OCI-LY7 (cell line): ENCODE data around the gene SETD4. TPM values are rescaled to one million over a fixed set of nuclear protein-coding genes. Genes with fewer than 3 reads are reported as not detected.

Experiments
- BruUV-seq: library from RNA; stranded (reverse); fragments of 400-500 nt; replicated peaks from 2 replicates; lab custom pipeline; 2021; lab: Mats Ljungman, UMichigan
- CTCF ChIA-PET: fragments of 300-600 bp; sonication (Branson Sonifier 250); formaldehyde crosslinking; loops from one replicate; lab custom pipeline; 2022; ENCODE audit warnings: antibody characterized with exemption; ENCODE audit not compliant: unreplicated experiment; lab: Charles Lee
- POLR2A ChIA-PET: fragments of 300-600 bp; sonication (Branson Sonifier 250); formaldehyde crosslinking; loops from one replicate; lab custom pipeline; 2022; ENCODE audit warnings: antibody characterized with exemption; lab: Charles Lee
- DNase-seq: peaks from one replicate; pipeline ENCODE4 v3.0.0-alpha.2; 2015; ENCODE audit warnings: low spot score
- H2AFZ ChIP-seq: fragments of 200-600 bp; sonication (generic), shearing (Covaris generic); 2 replicates; pipeline ENCODE4 v1.6.1; 2014; ENCODE audit warnings: mild to moderate bottlenecking, antibody characterized with exemption, low read length, moderate library complexity
- H3K27ac ChIP-seq: fragments of 200-600 bp; sonication (generic); 2 replicates; pipeline ENCODE4 v1.5.1; 2014; ENCODE audit warnings: mixed run types, low read depth, mild to moderate bottlenecking, moderate library complexity, low read length, inconsistent platforms; ENCODE audit not compliant: poor library complexity, severe bottlenecking
- H3K36me3 ChIP-seq: fragments of 200-600 bp; sonication (generic); 2 replicates; pipeline ENCODE4 v1.6.1; 2014; ENCODE audit warnings: mild to moderate bottlenecking, antibody characterized with exemption, low read length, moderate library complexity, mixed read lengths; ENCODE audit not compliant: insufficient read depth
- H3K4me1 ChIP-seq: fragments of 200-600 bp; sonication (generic); 2 replicates; pipeline ENCODE4 v1.5.1; 2014; ENCODE audit warnings: mild to moderate bottlenecking, low read length; ENCODE audit not compliant: insufficient read depth, poor library complexity, severe bottlenecking
- H3K4me2 ChIP-seq: fragments of 200-600 bp; sonication (generic); 2 replicates; pipeline ENCODE4 v1.6.1; 2014; ENCODE audit warnings: mild to moderate bottlenecking, low read length
- H3K4me3 ChIP-seq: fragments of 200-600 bp; sonication (generic); 2 replicates; pipeline ENCODE4 v1.5.1; 2014; ENCODE audit warnings: mild to moderate bottlenecking, low read depth, low read length; ENCODE audit not compliant: poor library complexity, severe bottlenecking
- H3K79me2 ChIP-seq: fragments of 200-600 bp; sonication (generic); 2 replicates; pipeline ENCODE4 v1.6.1; 2016; ENCODE audit warnings: low read depth, mild to moderate bottlenecking, low read length, moderate library complexity, mixed read lengths; ENCODE audit not compliant: insufficient read depth
- H3K9me2 ChIP-seq: fragments of 200-600 bp; sonication (generic); 2 replicates; pipeline ENCODE4 v1.6.1; 2016; ENCODE audit warnings: mild to moderate bottlenecking, low read length, mixed read lengths; ENCODE audit not compliant: insufficient read depth
- H3K9me3 ChIP-seq: fragments of 200-600 bp; sonication (generic); 2 replicates; pipeline ENCODE4 v1.6.1; 2014; ENCODE audit warnings: mild to moderate bottlenecking, mixed run types, low read length, mixed read lengths
- H4K20me1 ChIP-seq: fragments of 200-600 bp; sonication (generic); 2 replicates; pipeline ENCODE4 v1.6.1; 2014; ENCODE audit warnings: mild to moderate bottlenecking, antibody characterized with exemption, low read length, moderate library complexity, mixed read lengths; ENCODE audit not compliant: insufficient read depth
- EZH2phosphoT487 ChIP-seq: fragments of 200-600 bp; sonication (generic); IDR thresholded peaks from 2 replicates; pipeline ENCODE4 v1.6.1; 2018; ENCODE audit warnings: low read depth, borderline replicate concordance, mild to moderate bottlenecking, mixed run types, antibody characterized with exemption, low read length, moderate library complexity, mixed read lengths
- intact Hi-C: fragments of 100-400 bp; cut with micrococcal nuclease; formaldehyde crosslinking; loops from one replicate; pipeline ENCODE4 v1.10.0; 2022; ENCODE audit not compliant: unreplicated experiment
- total RNA-seq, 2 experiments: library from RNA; depleted of rRNA in 1 of 2; stranded (reverse); fragments of >200 nt in 1 of 2; shearing (Covaris generic) in 1 of 2; gene quantifications; 2 replicates each; pipeline ENCODE4 v1.2.3, GENCODE V29; 2014 to 2022
- TF ChIP-seq, protein P1 (sequence below): fragments of 200-600 bp; sonication (generic); conservative IDR thresholded peaks from 2 replicates; pipeline ENCODE4 v1.5.1; 2014; ENCODE audit warnings: mild to moderate bottlenecking, antibody characterized with exemption, low read length, moderate library complexity, mixed read lengths

Gene SETD4
- total RNA-seq, 2 experiments from 2014 or later: 19.1 to 28.1 TPM

DNA sequence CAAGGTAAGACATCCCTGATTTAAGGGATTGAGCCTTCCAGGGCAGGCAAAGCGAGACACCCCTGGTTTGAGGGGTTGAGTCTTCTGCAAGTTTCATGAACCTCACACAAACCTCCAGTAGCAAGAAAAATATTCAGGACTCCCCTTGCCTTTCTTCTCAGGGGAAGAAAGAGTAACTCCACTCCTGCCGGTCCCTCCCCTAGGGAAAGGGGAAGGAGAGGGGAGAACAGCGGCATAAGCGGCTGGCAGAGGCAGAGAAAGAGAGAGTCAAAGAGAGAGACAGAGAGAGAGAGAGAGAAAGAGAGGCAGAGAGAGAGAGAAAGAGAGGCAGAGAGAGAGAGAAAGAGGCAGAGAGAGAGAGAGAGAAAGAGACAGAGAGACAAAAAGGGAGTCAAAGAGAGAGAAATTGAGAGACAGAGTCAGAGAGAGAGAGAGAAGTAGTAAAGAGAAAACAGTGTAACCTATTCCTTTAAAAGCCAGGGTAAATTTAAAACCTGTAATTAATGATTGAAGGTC is 45.1 kb upstream of the SETD4 start:
- ChIA-PET POLR2A (interaction anchor here (0.9 kb wide), 1 partner anchor 9 kb away, joined by 3 read pairs; no protein-coding TSS in a partner anchor), CTCF (no interaction called here)
- Histone ChIP-seq H4K20me1 (no peaks in the 10 kb centered on the region), H3K9me3 (peaks cover 5% of the 10 kb centered on the region; the same call in 1 of the 2 replicates), H3K79me2 (no peaks in the 10 kb centered on the region), H3K4me2 (no peak overlapping the region), H3K27ac (no peak overlapping the region), H3K9me2 (no peaks in the 10 kb centered on the region), H3K36me3 (no peaks in the 10 kb centered on the region), H3K4me1 (no peaks in the 10 kb centered on the region), H3K4me3 (no peak overlapping the region), H2AFZ (no peak overlapping the region)
- BruUV-seq: no TSS peak
- intact Hi-C loops: no loop called here
- TF ChIP-seq EZH2phosphoT487: no peak
- TF ChIP-seq, protein P1, sequence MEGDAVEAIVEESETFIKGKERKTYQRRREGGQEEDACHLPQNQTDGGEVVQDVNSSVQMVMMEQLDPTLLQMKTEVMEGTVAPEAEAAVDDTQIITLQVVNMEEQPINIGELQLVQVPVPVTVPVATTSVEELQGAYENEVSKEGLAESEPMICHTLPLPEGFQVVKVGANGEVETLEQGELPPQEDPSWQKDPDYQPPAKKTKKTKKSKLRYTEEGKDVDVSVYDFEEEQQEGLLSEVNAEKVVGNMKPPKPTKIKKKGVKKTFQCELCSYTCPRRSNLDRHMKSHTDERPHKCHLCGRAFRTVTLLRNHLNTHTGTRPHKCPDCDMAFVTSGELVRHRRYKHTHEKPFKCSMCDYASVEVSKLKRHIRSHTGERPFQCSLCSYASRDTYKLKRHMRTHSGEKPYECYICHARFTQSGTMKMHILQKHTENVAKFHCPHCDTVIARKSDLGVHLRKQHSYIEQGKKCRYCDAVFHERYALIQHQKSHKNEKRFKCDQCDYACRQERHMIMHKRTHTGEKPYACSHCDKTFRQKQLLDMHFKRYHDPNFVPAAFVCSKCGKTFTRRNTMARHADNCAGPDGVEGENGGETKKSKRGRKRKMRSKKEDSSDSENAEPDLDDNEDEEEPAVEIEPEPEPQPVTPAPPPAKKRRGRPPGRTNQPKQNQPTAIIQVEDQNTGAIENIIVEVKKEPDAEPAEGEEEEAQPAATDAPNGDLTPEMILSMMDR: no peak
- DNase-seq: no peak

DNA sequence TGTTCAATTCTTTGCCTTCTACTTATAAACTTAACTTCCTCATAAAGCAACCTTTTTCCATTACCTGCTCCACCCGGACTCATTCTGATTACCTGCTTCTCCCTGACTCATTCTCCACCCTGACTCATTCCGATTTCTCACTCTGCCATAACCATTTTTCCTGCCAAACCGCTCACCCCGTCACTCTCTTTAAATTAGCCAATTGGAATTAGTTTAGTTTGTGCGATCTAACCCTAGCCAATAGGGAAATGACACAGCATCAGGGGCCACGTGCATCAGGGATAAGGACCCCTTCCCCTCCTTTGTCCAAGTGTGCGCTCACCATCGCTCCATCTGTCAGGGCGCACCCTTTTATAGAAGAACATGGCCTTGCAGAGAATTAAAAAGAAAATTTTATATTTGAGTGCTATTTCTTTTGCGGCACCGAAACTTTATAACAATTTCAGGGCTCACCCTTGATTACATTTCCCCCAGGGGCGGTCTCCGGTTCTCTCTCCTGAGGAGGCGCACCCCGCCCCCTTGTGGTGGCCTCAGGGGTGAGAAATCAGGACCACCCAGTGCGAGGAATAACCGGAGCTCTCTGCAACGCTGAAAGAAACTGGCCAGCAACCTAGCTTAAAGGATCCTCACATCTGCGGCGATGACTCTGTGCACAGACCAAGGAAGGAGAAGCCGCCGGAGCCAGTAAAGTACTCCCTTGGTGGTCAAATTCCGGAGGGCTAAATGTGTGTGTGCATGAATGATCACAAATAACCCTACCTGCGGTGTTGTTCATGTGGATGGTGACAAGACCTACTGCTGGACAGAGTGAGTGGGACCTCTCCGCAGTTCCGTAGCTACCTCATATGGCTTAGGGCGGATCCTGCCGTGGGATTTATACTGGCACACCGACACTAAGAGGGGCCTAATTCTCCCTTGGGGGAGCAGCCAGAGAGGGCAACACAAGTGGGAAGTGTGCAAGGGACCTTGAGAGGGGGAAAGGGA is 44.3 kb upstream of the SETD4 start:
- no peaks in the 10 kb centered on the region for H3K36me3 ChIP-seq
- peaks cover 5% of the 10 kb centered on the region; the same call in 1 of the 2 replicates for H3K9me3 ChIP-seq
- no peaks in the 10 kb centered on the region for H4K20me1 ChIP-seq
- ChIA-PET POLR2A (no interaction called here), CTCF (no interaction called here)
- no peaks in the 10 kb centered on the region for H3K79me2 ChIP-seq
- H2AFZ ChIP-seq: no peak overlapping the region
- DNase-seq: no peak
- intact Hi-C loops: no loop called here
- H3K4me3 ChIP-seq: no peak overlapping the region
- H3K9me2 ChIP-seq: no peaks in the 10 kb centered on the region
- no peak overlapping the region for H3K4me2 ChIP-seq
- H3K27ac ChIP-seq: no peak overlapping the region
- no TSS peak for BruUV-seq
- H3K4me1 ChIP-seq: no peaks in the 10 kb centered on the region
- TF ChIP-seq, protein P1: peak; percentile 64
- TF ChIP-seq EZH2phosphoT487: no peak

DNA sequence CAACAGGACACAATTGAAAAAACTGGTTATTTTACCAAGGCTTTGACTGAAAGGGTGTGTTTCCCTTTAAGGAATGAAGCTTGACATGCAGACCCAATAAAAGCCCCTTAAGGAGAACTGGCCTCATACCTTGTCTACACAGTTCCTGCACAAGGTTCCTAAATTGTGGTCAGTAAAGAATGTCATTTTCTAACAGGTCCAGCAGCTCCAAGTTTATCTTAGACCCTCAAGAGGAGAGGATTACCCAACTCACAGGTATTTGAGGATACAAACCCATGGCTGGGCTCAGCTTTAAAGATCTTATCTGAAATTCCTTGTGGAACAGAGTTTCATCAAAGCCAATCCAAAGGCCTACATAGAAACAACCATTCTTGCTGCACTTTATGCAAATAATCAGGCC is 43.1 kb upstream of the SETD4 start:
- ChIA-PET POLR2A (interaction anchor here (0.6 kb wide), 1 partner anchor 1317 kb away, joined by 3 read pairs; no protein-coding TSS in a partner anchor), CTCF (no interaction called here)
- Histone ChIP-seq H3K27ac (no peak overlapping the region), H3K4me3 (no peak overlapping the region), H3K4me1 (no peaks in the 10 kb centered on the region), H3K4me2 (no peak overlapping the region), H4K20me1 (no peaks in the 10 kb centered on the region), H3K9me3 (peaks cover 5% of the 10 kb centered on the region; the same call in 1 of the 2 replicates), H3K79me2 (no peaks in the 10 kb centered on the region), H2AFZ (no peak overlapping the region), H3K36me3 (no peaks in the 10 kb centered on the region), H3K9me2 (no peaks in the 10 kb centered on the region)
- TF ChIP-seq, protein P1: no peak
- no peak for TF ChIP-seq EZH2phosphoT487
- BruUV-seq: no TSS peak
- no peak for DNase-seq
- intact Hi-C loops: no loop called here
